ENCODE results near the gene JAKMIP2.

GRCh38 chr5:147789820-147790219 lies 7.3 kb upstream of the JAKMIP2 start:
- TF ChIP-seq ZFP30 (CRISPR knock-in tag; IDR thresholded peaks at IDR 0.05), result no peak
- TF ChIP-seq GLIS3 (CRISPR knock-in tag; IDR thresholded peaks at IDR 0.05), result no peak
- no peak for TF ChIP-seq ARNTL (CRISPR knock-in tag; IDR thresholded peaks at IDR 0.05; ENCODE audit: borderline replicate concordance, low read depth)
- TF ChIP-seq CREB5 (CRISPR knock-in tag; IDR thresholded peaks at IDR 0.05; ENCODE audit: low read depth), result no peak
- TF ChIP-seq RARB (CRISPR knock-in tag; IDR thresholded peaks at IDR 0.05), result no peak

Measured in SK-N-SH treated with all-trans-retinoic acid at 6 μM for 48 hours (cell line).